Activated naive CD8-positive, alpha-beta T cell treated with anti-CD3 and anti-CD28 coated beads, Interleukin-2, amount 50 U/mL, for 16 hours (primary cell): Measurements from ENCODE around the gene SH3D19.
"Not testable (repeated sequence)": the region's sequence is repeated elsewhere in the genome, so short reads cannot be mapped to it uniquely, and the experiment has no call there.

Experiments
- DNase-seq: peaks from one replicate; pipeline ENCODE4 v3.0.0-alpha.2; 2020; ENCODE audit warnings: low read depth, low spot score

SH3D19 gene

GRCh38 chr4:151325111-151325948, at the start of gene SH3D19:
Gene SH3D19 (minus strand): TSS chr4:151325605. CDS start chr4:151325352, 253 bp downstream.
- DNase-seq = no peak

GRCh38 chr4:151362404-151363164, 37.2 kb upstream of the SH3D19 start:
- peak; percentile 66 for DNase-seq

- no peak for DNase-seq
These were observed 36.6 kb upstream of the SH3D19 start for GRCh38 chr4:151361966-151362365.

- DNase-seq = no peak
These were observed 35.7 kb upstream of the SH3D19 start for GRCh38 chr4:151361126-151361525.

- DNase-seq = no peak
These were observed 34.2 kb upstream of the SH3D19 start for GRCh38 chr4:151359576-151359975.

- DNase-seq = no peak
These were observed 32.9 kb upstream of the SH3D19 start for GRCh38 chr4:151358266-151358665.

GRCh38 chr4:151356510-151356909, 31.1 kb upstream of the SH3D19 start:
- no peak for DNase-seq

GRCh38 chr4:151355155-151355554, 29.8 kb upstream of the SH3D19 start:
- DNase-seq = no peak

GRCh38 chr4:151347490-151348235, 22.3 kb upstream of the SH3D19 start:
- DNase-seq = no peak

- no peak for DNase-seq
These were observed 19.5 kb upstream of the SH3D19 start for GRCh38 chr4:151344948-151345347.

GRCh38 chr4:151340751-151341385, 15.5 kb upstream of the SH3D19 start:
- DNase-seq = no peak

GRCh38 chr4:151339467-151339866, 14.1 kb upstream of the SH3D19 start:
- no peak for DNase-seq

GRCh38 chr4:151331276-151332042, 6.1 kb upstream of the SH3D19 start:
- DNase-seq = no peak

GRCh38 chr4:151329217-151330007, 4.0 kb upstream of the SH3D19 start:
- DNase-seq = no peak

GRCh38 chr4:151325949-151326246, 493 bp upstream of the SH3D19 start:
- DNase-seq = no peak

GRCh38 chr4:151324752-151325110, 674 bp downstream of the SH3D19 start:
- DNase-seq = no peak

- DNase-seq = no peak
These were observed 1.2 kb downstream of the SH3D19 start for GRCh38 chr4:151324124-151324751.

GRCh38 chr4:151323667-151324066, 1.7 kb downstream of the SH3D19 start:
- no peak for DNase-seq

GRCh38 chr4:151322570-151322969, 2.8 kb downstream of the SH3D19 start:
- no peak for DNase-seq

GRCh38 chr4:151322161-151322560, 3.2 kb downstream of the SH3D19 start:
- DNase-seq = not testable (repeated sequence)
